GM13977 (cell line): ENCODE data around the gene DNA2.

Experiments
- DNase-seq: peaks from one replicate; pipeline ENCODE4 v3.0.0; 2012; ENCODE audit warnings: low spot score
- in situ Hi-C: fragments of 300-500 bp; cut with MboI; formaldehyde crosslinking; loops from one replicate; pipeline ENCODE4 v1.12.0; 2022; ENCODE audit warnings: low sequenced_read_pairs, low pct_unique_long_range_greater_than_20kb, mixed read lengths, inconsistent platforms; ENCODE audit not compliant: unreplicated experiment
- TF ChIP-seq, protein P1 (sequence below): IDR thresholded peaks from 2 replicates; pipeline ENCODE4 v1.5.1; 2012; ENCODE audit warnings: mild to moderate bottlenecking, control low read depth; ENCODE audit not compliant: insufficient read depth; ENCODE audit errors: extremely low read depth, missing control alignments

Gene DNA2

DNA sequence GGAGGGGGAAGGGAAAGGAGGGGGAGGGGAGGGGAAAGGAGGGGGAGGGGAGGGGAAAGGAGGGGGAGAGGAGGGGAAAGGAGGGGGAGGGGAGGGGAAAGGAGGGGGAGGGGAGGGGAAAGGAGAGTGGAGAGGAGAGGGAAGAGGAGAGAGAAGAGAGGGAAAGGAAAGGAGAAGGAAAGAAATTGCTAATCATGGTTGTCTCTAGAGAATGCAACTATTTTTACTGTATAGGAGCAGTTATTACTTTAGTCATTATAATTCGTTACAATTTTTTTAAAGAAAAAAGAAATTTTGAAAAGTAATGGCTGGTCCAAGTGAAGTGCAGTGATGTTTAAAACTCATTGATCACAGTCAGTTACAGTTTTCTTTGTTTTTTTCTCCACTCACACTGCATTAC is 31.1 kb upstream of the DNA2 start:
- TF ChIP-seq, protein P1, sequence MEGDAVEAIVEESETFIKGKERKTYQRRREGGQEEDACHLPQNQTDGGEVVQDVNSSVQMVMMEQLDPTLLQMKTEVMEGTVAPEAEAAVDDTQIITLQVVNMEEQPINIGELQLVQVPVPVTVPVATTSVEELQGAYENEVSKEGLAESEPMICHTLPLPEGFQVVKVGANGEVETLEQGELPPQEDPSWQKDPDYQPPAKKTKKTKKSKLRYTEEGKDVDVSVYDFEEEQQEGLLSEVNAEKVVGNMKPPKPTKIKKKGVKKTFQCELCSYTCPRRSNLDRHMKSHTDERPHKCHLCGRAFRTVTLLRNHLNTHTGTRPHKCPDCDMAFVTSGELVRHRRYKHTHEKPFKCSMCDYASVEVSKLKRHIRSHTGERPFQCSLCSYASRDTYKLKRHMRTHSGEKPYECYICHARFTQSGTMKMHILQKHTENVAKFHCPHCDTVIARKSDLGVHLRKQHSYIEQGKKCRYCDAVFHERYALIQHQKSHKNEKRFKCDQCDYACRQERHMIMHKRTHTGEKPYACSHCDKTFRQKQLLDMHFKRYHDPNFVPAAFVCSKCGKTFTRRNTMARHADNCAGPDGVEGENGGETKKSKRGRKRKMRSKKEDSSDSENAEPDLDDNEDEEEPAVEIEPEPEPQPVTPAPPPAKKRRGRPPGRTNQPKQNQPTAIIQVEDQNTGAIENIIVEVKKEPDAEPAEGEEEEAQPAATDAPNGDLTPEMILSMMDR: no peak

GRCh38 chr10:68501691-68502090 is 29.9 kb upstream of the DNA2 start:
- DNase-seq: no peak
- in situ Hi-C loops: no loop called here
- TF ChIP-seq, protein P1: no peak

More for the DNA sequence above, 31.1 kb upstream of the DNA2 start:
- DNase-seq: no peak
- in situ Hi-C loops: no loop called here

DNA sequence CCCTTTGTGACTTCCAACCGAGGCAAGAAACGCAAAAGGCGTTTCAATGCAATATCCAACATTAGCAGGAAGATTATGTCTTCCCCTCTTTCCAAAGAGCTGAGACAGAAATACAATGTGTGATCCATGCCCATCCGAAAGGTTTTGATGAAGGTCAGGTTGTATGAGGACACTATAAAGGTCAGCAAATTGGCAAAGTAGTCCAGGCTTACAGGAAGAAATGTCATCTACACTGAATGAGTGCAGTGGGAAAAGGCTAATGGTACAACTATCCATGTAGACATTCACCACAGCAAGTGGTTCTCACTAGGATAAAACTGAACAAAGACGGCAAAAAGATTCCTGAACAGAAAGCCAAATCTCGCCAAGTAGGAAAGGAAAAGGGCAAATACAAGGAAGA is 27.8 kb upstream of the DNA2 start:
- in situ Hi-C loops: no loop called here

DNA sequence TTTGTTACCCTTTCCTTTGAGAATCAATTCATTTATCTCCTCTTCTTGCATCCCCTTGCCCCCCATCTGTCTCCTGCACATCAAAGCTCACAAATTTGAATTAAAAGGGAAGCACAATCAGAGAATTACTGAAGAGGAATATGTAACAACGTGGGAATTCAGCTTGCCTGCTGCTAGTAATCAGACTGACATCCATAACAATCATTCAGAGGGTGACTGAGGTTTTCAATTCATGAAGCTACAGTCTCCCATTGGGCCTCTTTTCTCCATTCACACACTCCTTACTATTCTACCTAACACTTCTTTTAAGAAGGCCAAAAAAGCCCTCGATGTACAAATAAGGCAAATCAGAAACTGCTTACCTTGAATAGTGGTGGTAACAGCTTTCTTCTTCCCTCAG is 24.3 kb upstream of the DNA2 start:
- DNase-seq: no peak
- TF ChIP-seq, protein P1: no peak
- in situ Hi-C loops: no loop called here

More for the DNA sequence above, 27.8 kb upstream of the DNA2 start:
- no peak for DNase-seq
- TF ChIP-seq, protein P1: no peak

GRCh38 chr10:68492118-68492517 is 20.3 kb upstream of the DNA2 start:
- in situ Hi-C loops: no loop called here
- TF ChIP-seq, protein P1: no peak
- DNase-seq: no peak

GRCh38 chr10:68489919-68490318 is 18.1 kb upstream of the DNA2 start:
- TF ChIP-seq, protein P1: no peak
- in situ Hi-C loops: no loop called here
- DNase-seq: no peak

- DNase-seq: no peak
- in situ Hi-C loops: no loop called here
- TF ChIP-seq, protein P1: no peak
Observed at GRCh38 chr10:68474021-68474420, 2.2 kb upstream of the DNA2 start.
